GM18861 (cell line): ENCODE measurements around the gene LGALS7B.
"Not testable (repeated sequence)": the region's sequence is repeated elsewhere in the genome, so short reads cannot be mapped to it uniquely, and the experiment has no call there.

Source experiments
- ATAC-seq: cut with Tn5 transposase; IDR thresholded peaks from one replicate; pipeline ENCODE4 v1.9.1; 2021; ENCODE audit not compliant: unreplicated experiment

LGALS7B gene

DNA sequence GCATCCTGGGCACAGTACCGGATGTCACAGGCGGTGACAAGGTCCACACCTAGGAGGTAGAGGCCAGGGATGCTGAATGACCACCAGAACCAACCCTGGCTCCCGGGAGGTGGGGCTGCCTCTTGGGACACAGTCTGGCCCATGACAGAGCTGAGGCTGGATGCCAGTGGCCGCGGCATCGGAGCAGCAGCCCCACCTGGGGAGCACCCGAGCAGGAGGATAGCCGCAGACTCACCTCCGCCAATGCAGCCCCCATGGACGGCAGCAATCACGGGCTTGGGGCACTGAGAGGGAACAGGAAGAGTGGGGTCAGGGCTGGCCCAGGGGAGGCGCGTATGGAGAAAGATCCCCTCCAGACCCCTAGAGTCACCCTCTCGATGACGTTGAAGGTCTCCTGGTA is 28.1 kb downstream of the LGALS7B start:
- ATAC-seq, result no peak

DNA sequence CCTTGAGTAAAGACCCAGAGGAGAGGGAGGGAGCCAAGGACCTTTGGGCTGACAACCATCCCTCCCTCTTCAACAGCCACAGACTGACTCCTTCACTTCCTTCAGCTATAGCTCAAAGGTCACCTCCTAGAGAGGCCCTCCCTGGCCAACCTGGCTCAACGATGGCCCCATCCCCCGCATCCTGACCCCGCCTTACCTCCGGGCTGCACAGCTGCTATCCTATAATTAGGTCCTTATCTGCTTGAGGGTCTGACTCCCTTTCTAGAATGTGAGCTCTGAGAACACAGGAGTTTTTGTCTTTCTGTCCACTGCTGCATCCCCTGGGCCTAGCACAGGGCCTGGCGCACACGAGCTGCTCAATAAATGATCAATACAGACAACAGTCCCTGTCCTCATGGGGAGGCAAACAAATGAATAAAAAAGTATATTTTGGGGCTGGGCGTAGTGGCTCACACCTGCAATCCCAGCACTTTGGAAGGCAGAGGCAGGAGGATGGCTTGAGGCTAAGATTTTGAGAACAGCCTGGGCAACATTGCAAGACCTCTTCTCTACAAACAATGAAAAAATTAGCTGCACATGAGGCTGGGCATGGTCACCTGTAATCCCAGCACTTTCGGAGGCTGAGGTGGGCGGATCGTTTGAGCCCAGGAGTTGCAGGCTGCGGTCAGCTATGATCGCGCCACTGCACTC is 30.4 kb downstream of the LGALS7B start:
- no peak for ATAC-seq

DNA sequence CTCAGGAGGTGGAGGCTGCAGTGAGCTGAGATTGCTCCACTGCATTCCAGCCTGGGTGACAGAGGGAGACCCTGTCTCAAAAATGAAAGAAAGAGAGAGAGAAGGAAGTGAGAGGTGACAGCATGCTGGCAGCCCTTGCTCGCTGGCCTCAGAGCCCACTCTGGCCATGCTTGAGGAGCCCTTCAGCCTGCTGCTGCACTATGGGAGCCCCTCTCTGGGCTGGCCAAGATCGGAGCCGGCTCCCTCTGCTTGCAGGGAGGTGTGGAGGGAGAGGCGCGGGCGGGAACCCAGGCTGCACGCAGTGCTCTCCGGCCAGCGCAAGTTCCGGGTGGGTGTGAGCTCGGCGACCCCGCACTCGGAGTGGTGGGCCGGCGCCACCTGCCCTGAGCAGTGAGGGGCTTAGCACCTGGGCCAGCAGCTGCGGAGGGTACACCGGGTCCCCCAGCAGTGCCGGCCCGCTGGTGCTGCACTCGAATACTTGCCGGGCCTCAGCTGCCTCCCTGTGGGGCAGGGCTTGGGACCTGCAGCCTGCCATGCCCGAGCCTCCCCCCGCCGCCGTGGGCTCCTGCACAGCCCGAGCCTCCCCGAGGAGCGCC is 32.3 kb downstream of the LGALS7B start:
- not testable (repeated sequence) for ATAC-seq

DNA sequence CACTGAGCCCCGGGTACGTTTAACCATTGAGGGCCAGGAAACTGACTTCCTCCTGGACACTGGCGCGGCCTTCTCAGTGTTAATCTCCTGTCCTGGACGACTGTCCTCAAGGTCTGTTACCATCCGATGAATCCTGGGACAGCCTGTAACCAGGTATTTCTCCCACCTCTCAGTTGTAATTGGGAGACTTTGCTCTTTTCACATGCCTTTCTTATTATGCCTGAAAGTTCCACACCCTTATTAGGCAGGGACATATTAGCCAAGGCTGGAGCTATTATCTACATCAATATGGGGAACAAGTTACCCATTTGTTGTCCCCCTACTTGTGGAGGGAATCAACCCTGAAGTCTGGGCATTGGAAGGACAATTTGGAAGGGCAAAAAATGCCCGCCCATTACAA is 36.9 kb downstream of the LGALS7B start:
- not testable (repeated sequence) for ATAC-seq

DNA sequence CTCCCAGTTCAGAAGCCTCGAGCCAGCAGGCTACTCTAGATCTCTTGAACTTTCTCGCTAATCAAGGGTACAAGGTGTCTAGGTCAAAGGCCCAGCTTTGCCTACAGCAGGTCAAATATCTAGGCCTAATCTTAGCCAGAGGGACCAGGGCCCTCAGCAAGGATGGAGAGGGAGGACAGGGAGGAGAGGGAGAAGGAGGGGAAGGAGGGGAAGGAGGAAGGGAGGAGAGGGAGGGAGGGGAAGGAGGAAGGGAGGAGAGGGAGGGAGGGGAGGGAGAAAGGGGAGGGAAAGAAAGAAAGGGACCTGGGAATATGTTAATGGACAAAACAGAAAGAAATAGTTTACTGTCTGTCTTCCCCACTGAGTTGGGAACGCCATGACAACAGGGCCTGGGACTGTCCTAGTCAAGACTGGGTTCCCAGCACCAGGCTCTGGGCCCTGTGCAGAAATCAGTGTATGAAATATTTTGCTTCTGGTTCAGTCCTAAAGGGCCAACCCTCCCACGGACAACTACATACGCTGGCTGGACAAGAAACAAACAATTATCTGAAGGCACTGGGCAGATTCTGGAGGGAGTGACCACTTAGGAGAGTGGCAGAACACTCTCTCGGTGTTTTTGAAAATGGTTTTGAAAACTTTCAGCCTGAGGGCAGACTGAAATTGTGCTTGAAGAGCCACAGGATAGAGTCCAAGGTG is 38.0 kb downstream of the LGALS7B start:
- ATAC-seq, result no peak

DNA sequence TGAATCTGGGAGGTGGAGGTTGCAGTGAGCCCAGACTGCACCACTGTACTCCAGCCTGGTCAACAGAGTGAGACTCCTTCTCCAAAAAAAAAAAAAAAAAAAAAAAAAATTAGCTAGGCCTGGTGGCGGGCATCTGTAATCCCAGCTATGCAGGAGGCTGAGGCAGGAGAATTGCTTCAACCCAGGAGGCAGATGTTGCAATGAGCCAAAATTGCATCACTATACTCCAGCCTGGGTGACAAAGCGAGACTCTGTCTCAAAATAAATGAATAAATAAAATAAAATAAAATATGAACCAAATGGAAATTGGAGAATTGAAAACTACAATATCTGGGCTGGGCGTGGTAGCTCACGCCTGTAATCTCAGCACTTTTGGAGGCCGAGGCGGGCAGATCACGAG is 40.2 kb downstream of the LGALS7B start:
- not testable (repeated sequence) for ATAC-seq

DNA sequence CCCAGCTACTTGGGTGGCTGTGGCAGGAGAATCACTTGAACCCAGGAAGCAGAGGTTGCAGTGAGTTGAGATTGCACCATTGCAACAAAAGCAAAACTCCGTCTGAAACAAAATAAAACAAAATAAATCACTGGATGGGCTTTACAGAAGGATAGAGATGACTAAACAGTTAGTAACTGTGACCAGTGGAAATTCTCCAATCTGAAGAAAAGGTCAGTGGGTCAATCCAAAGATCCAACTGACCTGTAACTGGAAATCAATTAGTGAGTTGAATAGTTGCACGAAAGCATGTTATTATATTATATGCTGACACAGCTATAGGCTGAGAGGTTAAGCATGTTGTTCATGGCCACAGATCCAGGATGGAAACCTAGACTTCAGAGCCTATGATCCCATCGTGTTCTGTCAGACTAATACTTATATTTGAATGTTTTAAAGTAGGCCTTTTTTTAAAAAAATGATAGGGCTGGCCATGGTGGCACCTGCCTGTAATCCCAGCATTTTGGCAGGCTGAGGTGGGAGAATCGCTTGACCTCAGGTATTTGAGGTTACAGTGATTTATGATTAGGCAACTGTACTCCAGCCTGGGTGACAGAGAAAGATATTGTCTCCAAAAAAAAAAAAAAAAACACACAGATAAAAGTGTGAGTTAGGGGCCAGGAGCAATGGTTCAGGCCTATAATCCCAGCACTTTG is 41.2 kb downstream of the LGALS7B start:
- ATAC-seq, result no peak

DNA sequence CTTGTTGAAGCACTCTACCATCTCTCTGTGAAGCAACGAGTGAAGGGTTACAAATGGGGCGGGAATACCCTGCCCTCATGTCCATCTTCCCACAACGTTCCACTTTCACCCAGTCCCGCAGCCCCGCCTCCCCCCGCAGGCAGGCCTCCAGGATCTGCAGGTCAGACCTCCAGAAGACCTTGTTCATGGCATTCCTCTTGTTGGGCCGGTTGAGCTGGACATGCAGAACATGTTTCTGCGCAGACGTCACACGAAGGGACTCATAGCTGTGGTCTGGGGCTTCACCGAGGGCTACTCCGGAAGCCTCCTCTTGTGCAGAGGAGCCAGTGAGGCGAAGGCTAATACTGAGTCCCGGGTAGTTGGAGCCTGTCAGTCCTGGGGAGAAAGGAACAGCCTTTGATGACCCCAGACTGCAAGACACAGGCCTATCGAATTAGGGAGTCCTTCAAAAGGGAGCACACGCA is 42.2 kb downstream of the LGALS7B start:
- peak; percentile 32 for ATAC-seq

DNA sequence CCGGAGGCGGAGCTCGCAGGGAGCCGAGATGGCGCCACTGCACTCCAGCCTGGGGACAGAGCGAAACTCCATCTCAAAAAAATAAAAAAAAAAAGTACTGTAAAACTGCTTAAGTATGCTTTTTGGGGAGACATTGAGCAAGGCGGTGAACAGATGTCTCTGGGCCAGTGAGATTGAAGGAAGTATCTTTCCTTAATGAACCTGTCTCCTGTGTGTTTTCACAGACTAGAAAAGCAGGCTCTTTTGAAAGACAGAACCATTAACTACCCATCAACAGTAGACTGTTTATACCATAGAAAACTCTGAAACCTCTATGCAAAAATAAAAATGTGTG is 44.1 kb downstream of the LGALS7B start:
- ATAC-seq, result no peak

DNA sequence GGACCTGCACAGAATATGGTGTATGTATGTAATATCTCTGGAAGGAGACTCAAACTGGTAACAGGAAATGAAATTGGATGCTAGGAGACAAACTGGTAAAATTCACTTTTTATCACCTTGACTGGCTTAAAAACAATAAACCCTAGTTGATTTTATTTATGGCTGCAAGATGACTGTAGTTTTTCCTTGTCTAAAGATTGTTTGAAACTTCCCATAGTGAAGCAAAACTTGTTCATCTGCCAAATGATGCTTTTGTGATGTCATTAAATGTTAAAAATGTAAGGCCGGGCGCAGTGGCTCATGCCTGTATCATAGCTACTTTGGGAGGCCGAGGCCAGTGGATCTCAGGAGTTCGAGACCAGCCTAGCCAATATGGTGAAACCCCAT is 45.1 kb downstream of the LGALS7B start:
- ATAC-seq, result no peak

DNA sequence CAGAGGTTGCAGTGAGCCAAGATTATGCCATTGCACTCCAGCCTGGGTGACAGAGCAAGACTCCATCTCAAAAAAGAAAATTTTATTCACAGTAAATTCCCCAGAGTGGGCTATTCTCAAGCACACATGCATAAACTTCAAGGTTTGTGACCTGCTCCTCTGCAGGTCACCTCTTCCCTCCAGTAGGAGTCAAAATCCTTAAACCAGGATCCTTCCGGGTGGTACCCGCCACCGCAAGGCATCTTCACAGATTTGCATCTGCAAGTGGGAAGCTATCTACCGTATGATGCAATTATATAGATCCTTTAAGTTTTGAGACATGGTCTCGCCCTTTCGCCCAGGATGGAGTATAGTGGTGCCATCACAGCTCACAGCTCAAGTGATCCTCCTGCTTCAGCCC is 45.6 kb downstream of the LGALS7B start:
- no peak for ATAC-seq

DNA sequence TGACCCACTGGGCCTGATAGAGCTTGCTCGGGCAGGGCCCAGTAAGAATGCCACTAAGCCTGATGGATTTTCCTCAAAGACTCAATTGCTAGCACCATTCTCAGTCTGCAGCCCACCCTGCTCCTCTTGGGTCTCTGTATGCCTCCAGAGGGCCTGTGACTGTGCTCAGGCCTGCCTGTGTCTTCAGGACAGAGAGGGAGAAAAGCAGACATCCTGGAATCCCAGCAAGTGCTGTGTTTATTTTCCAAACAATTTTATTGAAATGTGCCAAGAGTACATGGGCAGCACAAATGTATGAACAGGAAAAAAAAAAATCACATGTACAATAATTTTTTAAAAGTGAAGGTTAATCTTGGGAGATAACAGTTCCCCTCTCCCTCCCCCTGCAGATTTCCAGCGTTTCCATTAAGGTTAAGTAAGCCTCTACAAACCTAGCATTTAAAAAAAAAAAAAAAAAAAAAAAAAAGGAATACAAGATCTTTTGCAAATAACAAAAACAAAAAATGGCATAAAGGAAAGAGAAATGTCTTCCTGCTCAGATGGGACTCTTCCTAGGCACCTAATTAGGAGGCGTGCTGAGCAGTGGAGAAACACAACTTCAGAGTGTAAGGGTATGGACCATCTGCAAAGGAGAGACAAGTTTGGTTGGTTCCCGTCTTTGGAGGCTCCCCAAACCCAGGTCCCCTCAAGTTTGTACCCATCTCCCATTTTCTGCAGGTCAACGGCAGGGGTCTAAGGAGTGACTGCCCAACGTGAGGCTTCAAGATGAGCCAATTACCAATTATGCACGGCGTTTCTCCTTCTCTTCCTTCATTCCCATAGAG is 47.4 kb downstream of the LGALS7B start:
- no peak for ATAC-seq

DNA sequence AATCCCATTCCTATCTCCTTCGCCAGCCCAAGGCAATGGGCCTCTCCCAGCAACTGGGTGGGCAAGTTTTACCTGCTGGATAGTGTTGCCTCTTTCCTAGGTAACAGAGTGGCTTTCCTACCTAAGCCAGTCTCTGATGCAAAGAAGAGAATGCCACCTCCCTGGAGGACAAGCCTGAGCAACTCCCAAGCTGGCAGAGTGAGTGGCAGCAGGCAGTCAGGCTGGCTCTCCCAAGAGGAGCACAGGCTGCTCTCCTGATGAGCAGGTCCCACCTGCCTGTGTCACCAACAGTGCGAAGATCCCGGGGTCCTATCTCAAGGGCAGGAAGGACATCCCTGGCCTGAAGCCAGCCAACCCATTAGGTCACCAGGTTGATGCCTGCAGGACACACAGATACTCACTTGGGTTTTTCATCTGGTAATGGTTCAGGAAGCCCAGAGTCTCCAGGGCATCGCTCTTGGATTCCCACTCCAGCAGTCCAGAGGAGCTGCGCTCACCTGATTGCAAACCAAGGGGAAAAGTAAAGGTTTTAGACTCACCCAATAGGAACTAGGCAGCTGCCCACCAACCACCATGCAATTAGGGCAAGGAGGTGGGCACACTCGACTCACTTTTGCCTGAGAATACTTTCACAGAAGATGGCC is 48.1 kb downstream of the LGALS7B start:
- ATAC-seq, result no peak

DNA sequence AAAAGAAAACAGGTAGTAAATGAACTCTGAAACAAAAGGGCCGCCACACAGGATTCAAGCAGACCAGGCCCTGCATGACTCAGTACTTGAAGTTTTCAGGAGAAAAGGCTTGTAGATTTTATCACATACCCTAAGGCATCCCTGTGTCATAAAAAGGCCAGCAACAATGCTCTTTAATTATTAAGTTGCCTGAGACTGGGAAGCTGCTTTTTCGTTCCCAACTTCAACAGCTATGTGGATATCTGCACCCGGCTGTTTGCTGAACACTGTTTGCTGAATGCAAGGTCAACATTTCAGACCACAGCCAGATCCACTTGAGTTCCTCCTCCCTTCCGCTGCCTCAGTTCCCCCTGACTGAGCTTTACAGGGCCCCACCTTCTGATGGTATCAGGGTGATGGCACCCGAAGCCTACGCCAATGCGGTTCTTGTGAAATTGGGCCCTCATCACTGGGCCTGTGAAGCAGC is 48.7 kb downstream of the LGALS7B start:
- no peak for ATAC-seq

DNA sequence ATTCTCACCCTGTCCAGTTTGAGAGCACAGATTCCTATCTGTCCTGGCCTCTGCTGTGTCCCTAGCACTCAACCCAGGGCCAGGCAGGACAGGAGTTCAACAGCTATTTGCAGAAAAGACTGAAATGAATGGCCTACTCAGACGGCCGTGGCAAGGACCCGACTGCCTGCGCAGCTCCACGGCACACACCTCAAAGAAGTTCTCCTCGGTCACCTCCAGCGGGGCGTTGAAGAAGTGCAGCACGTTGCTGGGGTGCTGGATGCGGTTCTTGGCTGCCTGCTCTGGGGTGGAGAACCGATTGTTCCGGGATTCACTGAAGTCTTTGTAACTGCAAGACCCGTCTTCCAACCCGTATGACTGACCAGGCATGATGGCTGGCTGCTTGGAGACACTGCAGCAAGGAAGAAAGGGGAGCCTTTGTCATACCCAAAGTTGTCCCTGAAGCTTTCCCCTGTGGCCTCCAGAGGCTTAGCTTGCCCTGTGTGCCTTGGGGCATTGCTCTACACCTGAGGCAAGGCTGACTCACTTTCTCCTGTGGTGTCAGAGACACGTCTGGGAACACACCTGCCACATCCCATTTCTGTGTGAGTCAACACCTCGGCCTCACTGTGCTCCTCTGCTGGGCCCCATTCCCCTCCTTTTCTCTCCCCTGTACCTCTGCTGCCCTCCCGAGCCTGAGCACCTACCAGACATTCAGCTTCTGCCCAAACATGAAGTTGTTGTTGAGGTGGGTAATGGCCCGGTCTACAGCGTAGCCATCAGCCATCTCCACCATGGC is 49.4 kb downstream of the LGALS7B start:
- ATAC-seq, result no peak

DNA sequence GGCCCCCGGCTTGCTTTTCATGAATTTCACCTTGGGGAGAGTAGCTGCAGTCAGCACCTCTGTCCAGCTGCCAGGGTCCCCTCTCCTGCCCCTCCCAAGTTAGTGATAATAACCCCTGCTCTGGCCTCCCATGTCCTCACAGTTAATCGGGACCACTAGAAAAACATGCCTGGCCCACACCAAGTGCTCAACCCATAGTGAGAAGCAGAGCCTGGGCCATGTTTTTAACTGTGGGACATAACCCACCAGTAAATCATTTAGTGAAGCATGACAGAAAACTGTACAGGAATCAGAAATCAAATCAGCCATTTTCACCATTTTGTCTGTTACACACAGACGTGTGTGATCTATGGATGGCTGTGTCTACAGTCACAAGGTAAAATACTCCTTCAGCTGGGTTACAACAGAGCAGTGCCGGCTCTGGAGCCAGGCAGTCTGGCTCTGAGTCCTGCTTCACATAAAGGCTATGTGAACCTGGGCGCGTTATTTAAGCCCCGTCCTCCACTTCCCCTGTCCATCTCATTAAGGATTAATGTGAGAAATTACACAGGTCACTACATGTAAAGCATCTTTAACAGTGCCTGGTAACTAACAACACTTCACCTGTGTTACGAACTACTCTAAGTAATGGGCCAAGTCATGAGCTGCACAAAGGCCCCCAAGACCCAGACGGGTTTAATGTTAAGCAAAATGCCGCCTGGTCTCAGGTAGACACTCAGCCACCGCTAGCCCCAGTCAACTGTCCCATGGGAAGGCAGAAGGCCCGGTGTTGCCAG is 50.2 kb downstream of the LGALS7B start:
- ATAC-seq, result no peak

DNA sequence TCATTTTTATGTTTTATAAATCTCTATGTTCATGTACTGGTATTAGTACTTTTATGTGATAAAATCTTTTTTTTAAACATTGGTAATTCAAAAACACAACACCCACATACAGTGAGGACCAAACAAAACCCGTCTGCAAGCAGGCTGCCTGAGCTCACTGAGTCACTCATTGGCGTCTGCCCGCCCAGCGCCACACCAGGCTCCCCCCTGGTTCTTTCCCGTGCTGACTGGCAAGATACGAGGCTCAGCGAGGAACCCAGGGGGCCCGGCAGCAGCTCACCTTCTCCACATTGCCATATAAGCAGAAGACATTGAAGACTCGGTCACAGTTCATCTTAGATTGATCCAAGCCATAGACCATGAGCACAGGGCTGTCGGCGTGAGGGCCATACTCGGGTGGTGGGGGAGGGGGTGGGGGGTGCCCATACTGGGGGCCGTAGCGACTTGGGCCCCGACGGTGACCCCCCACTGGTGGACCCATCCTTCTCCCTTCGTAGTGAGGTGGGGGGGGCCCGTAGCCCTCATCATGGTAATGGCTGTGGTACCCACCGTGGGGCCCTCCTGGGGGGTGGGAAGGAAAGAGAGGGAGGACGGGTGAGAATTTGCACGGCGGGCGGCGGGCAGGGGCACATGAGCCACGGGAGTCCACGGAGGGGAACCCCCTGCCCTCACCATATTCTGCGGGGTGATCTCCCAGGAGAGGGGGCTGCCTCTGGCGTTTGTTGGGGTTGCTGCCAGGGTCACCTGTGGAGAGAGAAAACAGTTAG is 51.0 kb downstream of the LGALS7B start:
- ATAC-seq, result no peak

DNA sequence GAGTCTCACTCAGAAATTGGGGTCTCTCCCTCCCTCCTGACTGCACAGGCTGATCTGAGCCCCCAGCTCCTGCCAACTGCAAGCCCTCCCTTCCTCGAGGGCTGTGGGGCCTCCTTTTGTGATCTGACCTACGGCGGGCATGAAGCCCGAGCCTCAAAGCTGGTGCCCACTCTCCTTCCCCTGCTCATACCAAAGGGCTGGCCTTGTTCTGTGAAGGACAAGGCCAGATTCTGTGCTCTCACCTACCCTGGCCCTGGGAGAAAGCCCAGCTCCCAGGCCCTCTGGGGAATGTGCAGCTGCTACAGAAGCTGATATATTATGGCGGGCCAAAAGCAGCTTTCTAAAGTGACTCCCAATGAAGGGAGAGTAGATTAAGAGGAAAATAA is 51.6 kb downstream of the LGALS7B start:
- ATAC-seq, result no peak
